ENCODE measurements around the gene DPM1. TPM values are rescaled to one million over a fixed set of nuclear protein-coding genes. Genes with fewer than 3 reads are reported as not detected.

The DPM1 gene
- total and polyA plus RNA-seq, 3 donors from 2014 or later: 44.5 to 71.0 (median 54.3) TPM

DNA sequence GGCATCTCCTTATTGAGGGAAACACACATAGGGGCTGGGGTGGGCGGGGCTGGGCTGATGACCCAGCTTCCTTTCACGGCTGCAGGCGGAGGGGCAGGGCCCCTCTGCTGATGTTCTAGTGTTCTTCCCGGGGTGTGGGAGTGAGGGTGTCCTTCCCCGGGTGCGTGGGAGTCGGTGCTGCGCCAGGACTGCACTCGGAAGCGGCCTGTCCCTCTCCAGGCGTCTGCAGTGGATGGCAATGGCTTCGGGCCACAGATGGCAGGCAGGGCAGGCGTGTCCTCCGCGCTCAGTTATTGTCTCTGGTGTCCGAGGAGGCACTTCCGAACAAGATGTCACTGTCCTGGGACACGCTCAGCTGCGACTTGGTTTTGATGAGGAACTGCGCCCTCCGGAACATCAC lies 45.4 kb upstream of the DPM1 start:
- Histone ChIP-seq H3K4me3 (peak overlapping the region in 1 of 2 donors; percentile 2), H3K9me3 (no peaks in the 10 kb centered on the region), H3K4me1 (peaks cover 16% of the 10 kb centered on the region), H3K27ac (no peak overlapping the region), H3K27me3 (no peaks in the 10 kb centered on the region), H3K36me3 (ENCODE audit: low read depth, missing control alignments) (no peaks in the 10 kb centered on the region)
- TF ChIP-seq POLR2A (IDR thresholded peaks at IDR 0.05): no peak
- TF ChIP-seq, protein P1, sequence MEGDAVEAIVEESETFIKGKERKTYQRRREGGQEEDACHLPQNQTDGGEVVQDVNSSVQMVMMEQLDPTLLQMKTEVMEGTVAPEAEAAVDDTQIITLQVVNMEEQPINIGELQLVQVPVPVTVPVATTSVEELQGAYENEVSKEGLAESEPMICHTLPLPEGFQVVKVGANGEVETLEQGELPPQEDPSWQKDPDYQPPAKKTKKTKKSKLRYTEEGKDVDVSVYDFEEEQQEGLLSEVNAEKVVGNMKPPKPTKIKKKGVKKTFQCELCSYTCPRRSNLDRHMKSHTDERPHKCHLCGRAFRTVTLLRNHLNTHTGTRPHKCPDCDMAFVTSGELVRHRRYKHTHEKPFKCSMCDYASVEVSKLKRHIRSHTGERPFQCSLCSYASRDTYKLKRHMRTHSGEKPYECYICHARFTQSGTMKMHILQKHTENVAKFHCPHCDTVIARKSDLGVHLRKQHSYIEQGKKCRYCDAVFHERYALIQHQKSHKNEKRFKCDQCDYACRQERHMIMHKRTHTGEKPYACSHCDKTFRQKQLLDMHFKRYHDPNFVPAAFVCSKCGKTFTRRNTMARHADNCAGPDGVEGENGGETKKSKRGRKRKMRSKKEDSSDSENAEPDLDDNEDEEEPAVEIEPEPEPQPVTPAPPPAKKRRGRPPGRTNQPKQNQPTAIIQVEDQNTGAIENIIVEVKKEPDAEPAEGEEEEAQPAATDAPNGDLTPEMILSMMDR (IDR thresholded peaks at IDR 0.05): no peak
- 38 to 52% methylated on average over 10 to 21 of the region's 21 CpGs for WGBS, 2 donors
- peak; percentile 87 for DNase-seq
- intact Hi-C loops (cut with DNase I; ENCODE audit: low total_unique reads): no loop called here

DNA sequence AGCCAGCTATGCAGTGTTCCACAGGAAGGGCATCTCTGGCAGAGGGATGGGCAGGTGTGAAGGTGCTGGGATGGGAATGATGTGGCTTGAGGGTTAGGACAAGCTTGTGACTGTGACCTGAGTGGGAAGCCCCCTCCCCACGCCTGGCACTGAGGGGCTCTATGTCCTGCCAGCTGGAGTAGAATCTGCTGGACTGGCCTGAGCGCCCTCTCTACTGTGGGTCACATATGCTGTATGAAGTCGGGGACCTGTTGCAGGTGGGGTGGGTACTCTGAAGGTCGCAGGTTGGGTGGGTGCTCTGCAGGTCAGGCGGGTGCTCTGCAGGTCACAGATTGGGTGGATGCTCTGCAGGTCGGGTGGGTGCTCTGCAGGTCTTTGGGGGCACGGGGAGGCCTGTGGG lies 44.3 kb upstream of the DPM1 start:
- no peak overlapping the region for H3K4me3 ChIP-seq
- no peak overlapping the region for H3K27ac ChIP-seq
- 81 to 89% methylated on average over 6 to 7 of the region's 7 CpGs for WGBS, 2 donors
- no peaks in the 10 kb centered on the region for H3K9me3 ChIP-seq
- no peaks in the 10 kb centered on the region for H3K27me3 ChIP-seq
- H3K36me3 ChIP-seq (ENCODE audit: low read depth, missing control alignments): no peaks in the 10 kb centered on the region
- intact Hi-C loops (cut with DNase I; ENCODE audit: low total_unique reads): no loop called here
- peaks cover 16% of the 10 kb centered on the region for H3K4me1 ChIP-seq
- no peak for DNase-seq
- no peak for TF ChIP-seq POLR2A (IDR thresholded peaks at IDR 0.05)
- TF ChIP-seq, protein P1 (IDR thresholded peaks at IDR 0.05): no peak

DNA sequence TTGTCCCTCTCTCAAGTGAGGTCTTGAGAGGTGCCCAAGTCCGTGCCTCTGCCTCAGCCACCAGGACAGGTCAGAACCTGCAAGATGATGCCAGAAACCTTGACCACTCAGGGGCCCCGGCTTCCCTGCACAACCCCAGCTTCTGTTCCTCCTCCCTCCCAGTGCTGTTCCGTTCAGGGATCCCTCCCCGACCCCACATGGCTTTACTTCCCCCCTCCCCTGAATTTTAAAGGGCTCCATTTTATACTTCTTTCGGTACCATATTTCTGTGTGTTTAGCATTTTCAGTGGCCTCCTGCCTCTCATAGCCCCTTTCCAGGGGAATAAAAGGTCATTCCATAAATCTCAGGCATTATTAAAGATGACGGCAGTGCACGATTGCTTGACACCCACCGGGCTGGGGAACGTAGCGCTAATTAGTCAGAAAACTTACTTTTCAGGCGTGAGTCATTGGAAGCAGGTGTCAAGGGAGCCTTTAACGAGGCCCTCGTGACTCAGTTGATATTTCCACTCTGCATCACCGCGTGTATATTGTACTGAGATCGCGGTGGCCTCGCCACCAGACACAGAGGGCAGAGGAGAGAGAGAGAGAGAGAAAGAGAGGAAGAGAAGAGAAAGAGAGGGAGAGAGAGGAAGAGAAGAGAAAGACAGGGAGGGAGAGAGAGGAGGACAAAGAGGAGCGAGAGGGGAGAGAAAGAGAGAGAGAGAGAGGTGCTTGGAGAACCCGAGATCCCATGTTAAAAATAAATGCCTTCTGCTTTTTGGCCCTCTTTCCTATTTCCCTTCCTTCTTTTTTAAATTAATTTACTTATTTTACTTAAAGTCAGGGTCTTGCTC lies 43.3 kb upstream of the DPM1 start:
- TF ChIP-seq, protein P1 (IDR thresholded peaks at IDR 0.05): no peak
- TF ChIP-seq POLR2A (IDR thresholded peaks at IDR 0.05): no peak
- intact Hi-C loops (cut with DNase I; ENCODE audit: low total_unique reads): no loop called here
- no peaks in the 10 kb centered on the region for H3K36me3 ChIP-seq (ENCODE audit: low read depth, missing control alignments)
- no peak overlapping the region for H3K4me3 ChIP-seq
- no peak overlapping the region for H3K27ac ChIP-seq
- no peak for DNase-seq
- 73 to 83% methylated on average over 20 of the region's 20 CpGs for WGBS, 2 donors
- peaks cover 16% of the 10 kb centered on the region for H3K4me1 ChIP-seq
- H3K27me3 ChIP-seq: no peaks in the 10 kb centered on the region
- H3K9me3 ChIP-seq: no peaks in the 10 kb centered on the region

DNA sequence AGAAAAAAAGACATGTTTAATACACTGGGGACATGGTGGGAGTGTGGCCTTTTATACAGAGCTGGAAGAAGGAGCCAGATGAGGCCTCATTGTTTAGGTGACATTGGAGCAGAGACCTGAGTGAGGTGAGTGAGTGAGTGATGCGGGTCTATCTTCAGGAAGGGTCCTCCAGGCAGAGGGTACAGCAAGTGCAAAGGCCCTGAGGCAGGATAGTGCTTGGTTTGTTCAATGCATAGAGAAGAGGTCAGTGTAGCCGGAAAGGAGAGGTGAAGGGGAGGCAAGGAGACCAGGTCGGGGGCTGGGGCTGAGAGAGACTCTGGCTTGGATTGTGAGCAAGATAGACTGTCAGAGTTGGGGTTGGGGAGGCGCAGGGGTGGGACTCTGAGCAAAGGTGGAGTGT lies 41.0 kb upstream of the DPM1 start:
- Histone ChIP-seq H3K9me3 (no peaks in the 10 kb centered on the region), H3K4me3 (no peak overlapping the region), H3K36me3 (ENCODE audit: low read depth, missing control alignments) (no peaks in the 10 kb centered on the region), H3K4me1 (peaks cover 16% of the 10 kb centered on the region), H3K27me3 (no peaks in the 10 kb centered on the region), H3K27ac (no peak overlapping the region)
- 94 to 97% methylated on average over 4 of the region's 4 CpGs for WGBS, 2 donors
- DNase-seq: no peak
- TF ChIP-seq, protein P1 (IDR thresholded peaks at IDR 0.05): no peak
- no peak for TF ChIP-seq POLR2A (IDR thresholded peaks at IDR 0.05)
- intact Hi-C loops (cut with DNase I; ENCODE audit: low total_unique reads): no loop called here

All from testis (tissue), 3 donors.